GM06990 (cell line): ENCODE results near the gene GABBR1.

Experiments used
- DNase-seq: peaks from one replicate; pipeline ENCODE4 v3.0.0-alpha.2; 2011; ENCODE audit not compliant: insufficient read length; ENCODE audit errors: extremely low read depth
- H3K27me3 ChIP-seq: replicated peaks from 2 replicates; pipeline ENCODE4 v1.6.0; 2011; ENCODE audit warnings: low read length; ENCODE audit not compliant: control insufficient read depth, insufficient read depth
- H3K36me3 ChIP-seq: 2 replicates; pipeline ENCODE4 v1.5.1; 2011; ENCODE audit warnings: low read length; ENCODE audit not compliant: control insufficient read depth, insufficient read depth
- H3K4me3 ChIP-seq: replicated peaks from 2 replicates; pipeline ENCODE4 v1.5.1; 2011; ENCODE audit warnings: low read depth, mild to moderate bottlenecking, control low read depth, low read length
- CTCF ChIP-seq: IDR thresholded peaks from 2 replicates; pipeline ENCODE4 v1.5.1; 2011; ENCODE audit warnings: low read length, control low read depth, mild to moderate bottlenecking, inconsistent platforms; ENCODE audit not compliant: insufficient read depth, poor library complexity, severe bottlenecking

The GABBR1 gene

GRCh38 chr6:29529956-29530355, 103.0 kb downstream of the GABBR1 start:
- H3K4me3 ChIP-seq = no peak overlapping the region
- no peaks in the 10 kb centered on the region for H3K27me3 ChIP-seq
- no peak for TF ChIP-seq CTCF

GRCh38 chr6:29528988-29529560, 103.9 kb downstream of the GABBR1 start:
- H3K36me3 ChIP-seq = no peaks in the 10 kb centered on the region
- no peak overlapping the region for H3K4me3 ChIP-seq
- no peaks in the 10 kb centered on the region for H3K27me3 ChIP-seq
- TF ChIP-seq CTCF = no peak
- DNase-seq = no peak

More at GRCh38 chr6:29529956-29530355, 103.0 kb downstream of the GABBR1 start:
- no peak for DNase-seq
- no peaks in the 10 kb centered on the region for H3K36me3 ChIP-seq

GRCh38 chr6:29528300-29528931, 104.6 kb downstream of the GABBR1 start:
- H3K27me3 ChIP-seq = no peaks in the 10 kb centered on the region
- DNase-seq = no peak
- H3K4me3 ChIP-seq = no peak overlapping the region
- TF ChIP-seq CTCF = no peak
- H3K36me3 ChIP-seq = no peaks in the 10 kb centered on the region

GRCh38 chr6:29527564-29527963, 105.4 kb downstream of the GABBR1 start:
- Histone ChIP-seq H3K27me3 (no peaks in the 10 kb centered on the region), H3K4me3 (no peak overlapping the region), H3K36me3 (no peaks in the 10 kb centered on the region)
- no peak for DNase-seq
- TF ChIP-seq CTCF = no peak

- no peak for DNase-seq
- TF ChIP-seq CTCF = no peak
- no peaks in the 10 kb centered on the region for H3K27me3 ChIP-seq
- no peak overlapping the region for H3K4me3 ChIP-seq
- H3K36me3 ChIP-seq = no peaks in the 10 kb centered on the region
Measured at GRCh38 chr6:29527126-29527525, 105.9 kb downstream of the GABBR1 start.

- TF ChIP-seq CTCF = no peak
Measured at GRCh38 chr6:29525311-29525639, 107.7 kb downstream of the GABBR1 start.

More at GRCh38 chr6:29525311-29525639, 107.7 kb downstream of the GABBR1 start:
- no peak overlapping the region for H3K4me3 ChIP-seq
- no peaks in the 10 kb centered on the region for H3K36me3 ChIP-seq
- DNase-seq = no peak
- H3K27me3 ChIP-seq = no peaks in the 10 kb centered on the region
